Measurements from ENCODE around the gene BORA. TPM values are rescaled to one million over a fixed set of nuclear protein-coding genes. Genes with fewer than 3 reads are reported as not detected.

The BORA gene
- total RNA-seq, 1 donor from 2014 or later: 2.5 TPM

- Mint-ChIP-seq H3K4me1 (ENCODE audit: low read depth, unreplicated experiment) (no peaks in the 10 kb centered on the region), H3K9me3 (ENCODE audit: unreplicated experiment) (no peaks in the 10 kb centered on the region), H3K27ac (ENCODE audit: unreplicated experiment) (no peak overlapping the region), H3K27me3 (ENCODE audit: unreplicated experiment) (peaks cover 4% of the 10 kb centered on the region), H3K4me3 (ENCODE audit: unreplicated experiment) (no peak overlapping the region), H3K36me3 (ENCODE audit: unreplicated experiment) (peaks cover 8% of the 10 kb centered on the region)
- DNase-seq: no peak
- no peak for TF ChIP-seq CTCF (IDR thresholded peaks at IDR 0.05; ENCODE audit: partially characterized antibody, unreplicated experiment)
Observed at GRCh38 chr13:72798817-72799216, 71.1 kb downstream of the BORA start.

GRCh38 chr13:72804301-72804700 lies 76.6 kb downstream of the BORA start:
- Mint-ChIP-seq H3K27me3 (ENCODE audit: unreplicated experiment) (peaks cover 4% of the 10 kb centered on the region), H3K4me3 (ENCODE audit: unreplicated experiment) (no peak overlapping the region), H3K9me3 (ENCODE audit: unreplicated experiment) (no peaks in the 10 kb centered on the region), H3K36me3 (ENCODE audit: unreplicated experiment) (no peaks in the 10 kb centered on the region), H3K27ac (ENCODE audit: unreplicated experiment) (no peak overlapping the region), H3K4me1 (ENCODE audit: low read depth, unreplicated experiment) (no peaks in the 10 kb centered on the region)
- no peak for DNase-seq
- TF ChIP-seq CTCF (IDR thresholded peaks at IDR 0.05; ENCODE audit: partially characterized antibody, unreplicated experiment): no peak

Other genes starting within 250 kb of the BORA start
- 10.1 TPM for gene MZT1, start 294 bp upstream of the BORA start, total RNA-seq (ENCODE audit: unreplicated experiment)
- gene DIS3, start 54.0 kb downstream of the BORA start, total RNA-seq (ENCODE audit: unreplicated experiment): 33.1 TPM
- gene PIBF1, start 54.2 kb downstream of the BORA start, total RNA-seq (ENCODE audit: unreplicated experiment): 20.3 TPM

Measured in glutamatergic neuron (in vitro differentiated cells).